GM18511 (cell line): ENCODE measurements around the gene ADGRL2.

Experiments
- ATAC-seq: cut with Tn5 transposase; IDR thresholded peaks from one replicate; pipeline ENCODE4 v1.9.1; 2021; ENCODE audit warnings: mild to moderate bottlenecking, moderate library complexity; ENCODE audit not compliant: unreplicated experiment

Gene ADGRL2

DNA sequence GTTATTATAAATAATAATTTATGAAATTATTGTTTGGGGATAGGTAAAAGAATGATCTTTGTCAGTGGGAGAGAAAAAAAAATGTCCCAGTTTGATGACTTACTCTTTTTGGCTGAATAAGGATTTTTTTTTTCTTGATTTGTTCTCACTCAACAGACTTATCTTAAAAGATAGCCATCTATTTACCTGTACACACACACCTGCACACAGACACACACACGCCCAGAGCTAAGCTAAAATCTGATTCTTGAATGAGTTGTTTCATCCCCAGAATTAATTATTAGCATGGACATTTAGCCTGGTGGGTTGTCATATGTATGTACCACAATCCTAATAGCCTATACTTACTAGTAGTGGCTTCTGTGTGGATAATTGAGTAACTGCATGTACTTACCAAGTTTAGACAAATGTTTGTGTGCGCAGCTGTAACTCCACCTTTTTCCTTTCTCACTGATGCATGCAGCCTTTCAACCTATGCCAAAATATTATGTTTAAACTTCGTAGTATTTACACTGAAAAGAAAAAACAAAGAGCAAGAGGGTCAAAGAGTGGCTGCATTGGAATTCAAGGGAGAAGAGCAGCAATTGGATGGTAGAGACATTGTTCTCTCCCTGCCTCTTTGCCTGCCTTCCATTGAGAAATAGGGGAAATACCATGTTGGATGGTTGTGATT is 174.3 kb downstream of the ADGRL2 start:
- no peak for ATAC-seq

DNA sequence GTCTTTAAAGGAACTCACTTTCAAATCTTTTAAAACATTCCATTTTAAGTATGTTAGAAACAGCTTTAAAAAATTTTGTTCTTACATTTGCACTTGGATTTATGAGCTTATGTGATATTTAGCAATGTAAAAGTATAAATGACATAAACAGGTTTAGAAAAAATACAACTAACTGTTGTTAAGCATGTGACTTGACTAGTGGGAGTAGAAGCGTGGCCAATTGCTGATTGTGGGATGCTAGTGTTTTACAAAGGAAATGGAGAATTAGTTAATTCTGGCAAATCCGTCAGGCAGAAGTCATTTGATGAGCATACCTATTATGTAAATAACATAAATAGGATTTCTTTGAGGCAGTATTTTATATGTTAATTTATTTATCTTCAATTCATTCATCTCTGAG is 175.8 kb downstream of the ADGRL2 start:
- no peak for ATAC-seq

DNA sequence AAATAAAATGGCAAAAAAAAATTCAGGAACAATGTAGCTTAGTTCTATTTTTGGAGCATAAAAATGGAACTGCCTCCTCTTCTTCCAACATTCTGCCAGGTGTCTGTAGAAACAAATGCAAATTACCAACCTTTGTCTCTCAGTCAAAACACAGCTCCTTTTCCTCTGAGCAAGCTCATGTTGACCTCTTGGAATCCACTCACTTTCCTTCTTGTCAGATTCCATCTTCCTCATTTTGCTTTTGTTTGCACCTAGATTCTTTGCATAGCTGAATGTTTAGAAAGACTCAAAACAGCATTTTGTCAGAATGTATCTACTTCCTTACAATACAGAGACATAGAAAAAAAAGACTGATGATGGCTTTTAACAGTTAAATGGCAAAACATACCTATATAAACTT is 178.2 kb downstream of the ADGRL2 start:
- ATAC-seq, result no peak

DNA sequence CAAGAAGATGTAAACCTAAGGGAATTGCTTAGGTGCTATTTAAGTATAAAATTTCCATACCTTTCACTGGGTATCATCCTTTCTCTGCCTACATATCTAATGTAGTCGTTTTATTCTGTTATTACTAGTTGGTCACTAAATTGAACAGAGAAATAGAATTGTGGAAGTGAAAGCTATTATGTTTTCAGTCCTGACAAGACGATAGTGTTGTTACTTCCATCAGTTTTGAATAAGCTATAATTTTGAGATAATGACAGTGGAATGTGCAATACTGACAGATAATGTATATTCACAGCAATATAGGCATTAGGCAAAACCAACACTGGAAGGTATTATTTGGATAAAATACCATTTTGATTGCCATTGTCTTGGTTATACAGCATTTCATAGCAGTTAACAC is 181.8 kb downstream of the ADGRL2 start:
- ATAC-seq, result no peak

DNA sequence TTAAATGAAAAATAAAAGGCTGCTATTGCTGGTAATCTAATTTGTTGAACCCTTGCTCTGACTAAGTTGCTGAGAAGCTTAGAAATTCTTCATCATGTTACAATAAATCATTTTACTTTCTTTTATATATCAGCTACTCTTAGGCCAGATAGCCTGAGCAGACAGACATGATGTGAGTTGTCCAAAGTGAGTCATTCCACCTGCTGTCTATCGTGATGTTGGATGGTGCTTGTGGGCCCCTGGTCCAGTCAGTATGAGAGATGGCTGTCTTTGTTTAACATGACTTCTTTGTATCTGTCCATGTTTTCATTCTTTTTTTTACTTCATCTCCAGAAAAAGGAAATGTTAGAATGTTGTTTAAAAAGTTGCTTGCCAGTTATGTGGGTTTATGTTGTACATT is 188.8 kb downstream of the ADGRL2 start:
- ATAC-seq, result no peak

DNA sequence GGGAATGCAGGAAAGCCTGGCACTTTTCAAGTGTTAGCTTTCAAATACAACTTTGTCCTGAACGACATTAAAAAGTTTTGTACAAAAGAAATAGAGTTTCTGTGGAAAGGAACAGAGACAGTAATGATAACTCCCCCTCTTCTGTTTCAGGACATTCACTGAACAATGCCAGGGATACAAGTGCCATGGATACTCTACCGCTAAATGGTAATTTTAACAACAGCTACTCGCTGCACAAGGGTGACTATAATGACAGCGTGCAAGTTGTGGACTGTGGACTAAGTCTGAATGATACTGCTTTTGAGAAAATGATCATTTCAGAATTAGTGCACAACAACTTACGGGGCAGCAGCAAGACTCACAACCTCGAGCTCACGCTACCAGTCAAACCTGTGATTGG is 189.5 kb downstream of the ADGRL2 start:
- no peak for ATAC-seq

DNA sequence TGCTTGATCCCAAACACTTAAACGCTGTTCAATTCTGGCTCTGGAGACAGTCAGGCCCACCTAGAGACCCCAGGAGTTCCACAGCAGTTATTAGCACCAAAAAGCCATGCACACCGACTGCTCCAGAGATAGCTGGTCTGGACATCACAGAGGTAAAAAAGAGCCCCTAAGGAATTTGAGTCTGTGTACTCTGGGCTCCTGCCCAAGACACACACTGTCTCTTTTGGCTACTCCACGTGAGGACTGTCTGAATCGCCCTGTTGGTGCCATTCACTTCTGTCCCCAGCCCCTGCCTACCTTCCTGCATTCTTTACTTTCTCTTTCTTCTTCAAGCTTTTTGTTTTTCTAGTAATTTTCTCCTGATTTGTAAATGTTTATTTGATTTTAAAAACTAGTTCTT is 197.4 kb downstream of the ADGRL2 start:
- no peak for ATAC-seq

DNA sequence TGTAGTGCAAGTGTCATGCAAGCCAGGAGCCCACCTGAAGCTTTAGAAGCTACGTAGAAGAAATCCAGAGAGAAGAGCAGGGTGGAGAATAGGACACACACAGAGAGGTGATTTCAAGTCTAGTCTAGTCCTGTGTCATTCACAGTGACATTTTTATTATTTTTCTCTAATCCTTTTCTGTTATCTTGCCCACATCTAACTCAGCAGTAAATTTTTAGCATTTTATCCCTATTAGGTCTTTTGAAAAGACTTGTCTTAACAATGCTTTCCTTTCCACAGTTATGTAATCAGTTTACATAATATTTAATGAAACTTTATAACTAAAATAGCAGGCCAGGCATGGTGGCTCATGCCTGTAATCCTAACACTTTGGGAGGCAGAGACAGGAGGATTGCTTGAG is 198.6 kb downstream of the ADGRL2 start:
- no peak for ATAC-seq

DNA sequence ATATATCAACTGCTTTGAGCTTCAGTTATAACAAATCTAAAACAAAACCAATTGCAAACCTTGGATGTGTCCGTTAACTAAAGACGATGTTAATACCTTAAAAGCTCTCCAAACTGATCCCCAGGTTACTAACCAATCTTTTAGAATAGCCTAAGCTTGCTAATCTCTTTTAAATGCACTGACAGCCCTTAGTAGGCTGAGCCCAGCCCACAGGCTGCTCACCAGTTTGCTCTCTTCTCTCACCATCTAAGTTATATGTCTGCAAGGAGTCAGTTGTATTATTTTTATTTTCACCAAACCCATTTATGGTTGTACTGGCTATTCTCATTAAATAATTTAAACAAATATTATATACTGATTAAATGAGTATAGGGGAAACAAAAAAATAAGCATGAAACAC is 199.5 kb downstream of the ADGRL2 start:
- no peak for ATAC-seq

DNA sequence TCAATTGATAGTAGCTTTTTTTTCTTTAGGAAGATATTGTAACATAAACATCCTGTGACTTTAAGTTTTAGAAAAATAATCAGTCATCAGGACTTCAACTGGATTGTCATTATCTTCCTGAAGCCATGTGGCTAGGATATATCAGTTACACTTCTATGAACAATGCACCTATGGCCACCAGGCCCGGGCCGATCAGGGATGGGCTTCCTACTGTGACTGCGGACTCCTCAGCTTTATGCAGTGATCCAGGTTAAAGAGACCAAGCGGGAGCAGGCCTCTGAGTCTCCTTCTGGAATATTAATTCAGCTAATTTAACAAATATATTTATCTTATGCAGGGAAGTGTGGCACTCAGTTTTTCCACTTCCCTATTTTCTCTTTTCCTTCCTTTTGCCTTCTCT is 200.6 kb downstream of the ADGRL2 start:
- no peak for ATAC-seq

DNA sequence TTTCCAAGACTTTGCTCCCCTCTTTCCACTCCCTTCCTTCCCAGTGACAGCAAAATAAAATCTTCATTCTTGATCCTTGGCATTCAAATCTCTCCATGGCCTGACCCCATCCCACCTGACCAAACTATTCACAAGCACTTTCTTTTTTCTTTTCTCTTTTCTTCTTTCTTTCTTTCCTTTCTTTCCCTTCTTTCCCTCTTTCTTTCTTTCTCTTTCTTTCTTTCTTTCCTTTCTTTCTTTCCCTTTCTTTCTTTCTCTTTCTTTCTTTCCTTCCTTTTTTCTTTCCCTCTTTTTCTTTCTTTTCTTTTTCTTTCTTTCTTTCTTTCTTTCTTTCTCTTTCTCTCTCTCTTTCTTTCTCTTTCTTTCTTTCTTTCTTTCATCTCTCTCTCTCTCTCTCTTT is 207.1 kb downstream of the ADGRL2 start:
- no peak for ATAC-seq

DNA sequence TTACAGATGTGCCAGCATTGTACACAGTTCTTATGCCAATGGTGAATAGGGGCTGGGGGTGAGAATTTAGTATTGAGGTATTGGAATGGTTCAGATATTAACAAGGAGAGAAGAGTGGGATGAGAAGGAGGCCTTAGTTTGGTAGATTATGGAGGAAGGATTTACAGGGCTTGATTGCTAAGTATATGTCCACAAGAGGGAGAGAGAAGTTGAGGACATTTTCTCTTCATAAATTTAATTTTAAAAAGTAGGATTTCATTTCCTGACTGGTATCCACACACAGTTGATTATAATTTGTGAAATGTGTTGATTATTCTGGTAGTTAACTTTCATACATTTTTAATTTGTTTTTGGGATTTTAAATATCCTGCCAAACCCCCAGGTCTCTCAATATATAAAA is 213.0 kb downstream of the ADGRL2 start:
- ATAC-seq, result no peak

DNA sequence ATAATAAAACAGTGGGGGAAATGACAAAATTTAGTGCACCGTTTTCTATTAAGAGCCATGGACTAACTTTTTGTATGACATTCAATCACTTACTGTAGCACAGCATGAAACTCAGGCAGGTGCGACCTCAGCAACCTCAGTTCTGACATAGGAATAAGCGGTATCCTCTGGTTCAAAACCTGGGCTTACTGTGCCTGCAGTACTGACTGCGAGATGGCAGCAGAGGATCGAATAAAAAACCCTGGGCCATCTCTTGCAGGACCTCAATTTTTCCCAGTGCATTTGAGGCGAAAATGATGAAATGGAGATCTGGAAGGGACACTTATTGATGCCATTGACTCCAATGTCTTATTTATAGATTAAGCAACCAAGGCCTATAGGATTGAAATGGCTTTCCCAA is 214.7 kb downstream of the ADGRL2 start:
- no peak for ATAC-seq

DNA sequence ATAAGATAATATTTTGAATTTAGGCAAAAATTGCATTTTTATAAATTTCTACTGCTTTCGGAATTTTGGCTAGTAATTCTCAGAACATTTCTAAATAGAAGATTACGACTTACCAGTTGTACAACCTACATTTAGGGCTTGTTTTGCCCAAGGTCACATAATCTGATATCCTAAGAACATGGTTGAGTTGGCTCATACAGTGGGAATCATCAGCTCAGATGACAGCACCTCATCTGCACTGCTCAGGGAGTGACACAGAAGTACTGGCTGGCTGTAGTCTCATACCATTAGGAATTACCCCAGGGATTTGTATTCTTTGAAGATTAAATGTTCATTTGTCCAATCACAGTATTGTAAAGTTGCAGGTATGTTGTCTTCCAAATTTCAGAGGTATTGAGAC is 217.6 kb downstream of the ADGRL2 start:
- ATAC-seq, result no peak

DNA sequence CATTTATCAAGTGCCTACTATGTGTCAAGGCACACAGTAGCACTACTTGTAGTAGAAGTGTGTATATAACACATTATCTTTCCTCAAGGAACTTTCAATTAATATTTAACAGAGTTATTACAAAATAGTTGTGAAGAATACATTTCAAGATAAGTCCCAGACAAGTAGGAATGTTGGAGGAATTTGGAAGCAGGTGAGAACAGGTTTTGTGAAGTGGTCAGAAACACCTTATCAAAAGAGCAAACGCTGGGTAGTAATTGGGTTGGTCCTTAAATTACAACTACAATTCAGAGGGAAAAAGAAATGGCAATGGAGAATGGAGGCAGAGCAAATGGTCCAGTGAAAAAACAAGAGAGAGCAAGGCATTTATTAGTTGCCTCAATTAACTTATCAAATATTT is 218.8 kb downstream of the ADGRL2 start:
- no peak for ATAC-seq

DNA sequence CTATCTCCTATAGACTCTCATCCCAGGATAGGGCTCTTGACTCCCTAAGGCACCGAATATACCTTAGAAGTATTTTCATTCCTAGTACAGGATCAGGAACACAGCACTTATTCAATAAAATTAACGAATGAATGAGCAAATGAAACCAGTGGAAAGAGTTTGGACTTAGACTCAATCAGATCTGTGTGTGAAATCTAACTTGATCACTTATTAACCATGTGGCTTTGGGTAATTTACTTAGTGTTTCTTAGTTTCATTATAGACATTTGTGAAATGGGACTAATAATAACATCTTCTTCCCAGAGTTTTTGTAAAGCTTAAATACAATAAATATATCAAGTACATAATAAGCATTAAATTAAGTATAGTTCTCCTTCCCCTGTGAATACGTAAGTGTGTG is 230.1 kb downstream of the ADGRL2 start:
- peak; percentile 67 for ATAC-seq

DNA sequence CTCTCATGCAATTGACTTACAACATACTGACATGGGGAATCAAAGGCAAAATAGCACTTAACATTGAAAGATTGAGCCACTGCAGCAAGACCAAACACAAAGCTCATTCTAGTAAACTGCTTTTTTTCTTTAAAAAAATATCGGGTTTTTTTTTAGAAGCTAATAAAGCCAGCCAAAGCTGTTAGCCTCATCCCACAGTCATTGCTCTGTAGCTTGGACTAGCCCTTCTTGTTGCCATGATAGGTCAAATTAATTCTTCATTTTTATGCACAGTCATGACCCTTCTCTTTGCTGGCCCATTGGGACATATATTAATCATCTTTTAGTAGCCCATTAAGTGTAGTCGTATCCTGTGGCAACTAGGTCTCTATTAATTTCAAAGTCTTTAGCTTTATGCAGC is 231.3 kb downstream of the ADGRL2 start:
- no peak for ATAC-seq

DNA sequence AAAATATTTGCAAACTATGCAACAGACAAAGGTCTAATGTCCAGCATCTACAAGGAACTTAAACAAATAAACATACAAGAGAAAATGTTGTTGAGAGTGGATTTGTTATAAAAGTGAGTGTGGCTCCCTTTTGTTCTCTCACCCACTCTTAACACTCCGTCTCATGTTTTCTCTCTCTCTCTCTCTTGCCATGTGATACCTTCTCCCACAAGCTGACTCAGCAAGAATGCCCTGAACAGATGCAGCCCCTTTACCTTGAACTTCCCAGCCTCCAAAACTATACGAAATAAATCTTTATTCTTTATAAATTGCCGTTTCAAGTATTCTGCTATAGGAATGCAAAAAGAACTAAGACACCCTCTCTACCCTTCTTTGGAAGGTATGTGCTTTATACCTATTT is 234.1 kb downstream of the ADGRL2 start:
- no peak for ATAC-seq
